Measurements from ENCODE around the gene OTUD6A. TPM values are rescaled to one million over a fixed set of nuclear protein-coding genes. Genes with fewer than 3 reads are reported as not detected.

Gene OTUD6A
- total and polyA plus RNA-seq, 2 donors from 2014 or later = not detected

- no peak overlapping the region for H3K4me3 ChIP-seq (ENCODE audit: low read length in 3 of 3)
- no peaks in the 10 kb centered on the region for H3K9me3 ChIP-seq (ENCODE audit: control insufficient read depth in 2 of 3, insufficient read depth in 1 of 3, low read length in 3 of 3)
- H3K4me1 ChIP-seq (ENCODE audit: control insufficient read depth in 2 of 3, insufficient read depth in 2 of 3, low read depth in 1 of 3, low read length in 3 of 3) = no peaks in the 10 kb centered on the region
- intact Hi-C loops (cut with DNase I) = no loop called here
- TF ChIP-seq CTCF (IDR thresholded peaks at IDR 0.05; ENCODE audit: borderline replicate concordance, extremely low read depth, insufficient read depth) = no peak
- no peak overlapping the region for H3K9ac ChIP-seq (ENCODE audit: low read length in 3 of 3)
- H3K27me3 ChIP-seq (ENCODE audit: control insufficient read depth, insufficient read depth, low read length) = no peaks in the 10 kb centered on the region
- H3K36me3 ChIP-seq (ENCODE audit: control insufficient read depth in 2 of 3, insufficient read depth in 3 of 3, low read length in 3 of 3) = no peaks in the 10 kb centered on the region
- FAIRE-seq (no peak), DNase-seq (no peak)
- no peak overlapping the region for H3K27ac ChIP-seq (ENCODE audit: low read depth in 2 of 2, low read length in 2 of 2)
Measured at GRCh38 chrX:70034646-70035045, 27.6 kb upstream of the OTUD6A start.

GRCh38 chrX:70038515-70038914 is 23.7 kb upstream of the OTUD6A start:
- Histone ChIP-seq H3K9ac (ENCODE audit: low read length in 3 of 3) (no peak overlapping the region), H3K36me3 (ENCODE audit: control insufficient read depth in 2 of 3, insufficient read depth in 3 of 3, low read length in 3 of 3) (no peaks in the 10 kb centered on the region), H3K4me3 (ENCODE audit: low read length in 3 of 3) (no peak overlapping the region), H3K4me1 (ENCODE audit: control insufficient read depth in 2 of 3, insufficient read depth in 2 of 3, low read depth in 1 of 3, low read length in 3 of 3) (no peaks in the 10 kb centered on the region), H3K27ac (ENCODE audit: low read depth in 2 of 2, low read length in 2 of 2) (no peak overlapping the region), H3K9me3 (ENCODE audit: control insufficient read depth in 2 of 3, insufficient read depth in 1 of 3, low read length in 3 of 3) (no peaks in the 10 kb centered on the region), H3K27me3 (ENCODE audit: control insufficient read depth, insufficient read depth, low read length) (no peaks in the 10 kb centered on the region)
- DNase-seq (no peak), FAIRE-seq (no peak)
- TF ChIP-seq CTCF (IDR thresholded peaks at IDR 0.05; ENCODE audit: borderline replicate concordance, extremely low read depth, insufficient read depth) = no peak
- intact Hi-C loops (cut with DNase I) = no loop called here

GRCh38 chrX:70038951-70039350 is 23.3 kb upstream of the OTUD6A start:
- TF ChIP-seq CTCF (IDR thresholded peaks at IDR 0.05; ENCODE audit: borderline replicate concordance, extremely low read depth, insufficient read depth) = no peak
- no peak overlapping the region for H3K4me3 ChIP-seq (ENCODE audit: low read length in 3 of 3)
- intact Hi-C loops (cut with DNase I) = no loop called here
- H3K4me1 ChIP-seq (ENCODE audit: control insufficient read depth in 2 of 3, insufficient read depth in 2 of 3, low read depth in 1 of 3, low read length in 3 of 3) = no peaks in the 10 kb centered on the region
- no peaks in the 10 kb centered on the region for H3K27me3 ChIP-seq (ENCODE audit: control insufficient read depth, insufficient read depth, low read length)
- H3K36me3 ChIP-seq (ENCODE audit: control insufficient read depth in 2 of 3, insufficient read depth in 3 of 3, low read length in 3 of 3) = no peaks in the 10 kb centered on the region
- no peak overlapping the region for H3K9ac ChIP-seq (ENCODE audit: low read length in 3 of 3)
- no peak overlapping the region for H3K27ac ChIP-seq (ENCODE audit: low read depth in 2 of 2, low read length in 2 of 2)
- FAIRE-seq = no peak
- H3K9me3 ChIP-seq (ENCODE audit: control insufficient read depth in 2 of 3, insufficient read depth in 1 of 3, low read length in 3 of 3) = no peaks in the 10 kb centered on the region
- DNase-seq = no peak

GRCh38 chrX:70039758-70040157 is 22.5 kb upstream of the OTUD6A start:
- H3K27me3 ChIP-seq (ENCODE audit: control insufficient read depth, insufficient read depth, low read length) = no peaks in the 10 kb centered on the region
- TF ChIP-seq CTCF (IDR thresholded peaks at IDR 0.05; ENCODE audit: borderline replicate concordance, extremely low read depth, insufficient read depth) = no peak
- H3K9me3 ChIP-seq (ENCODE audit: control insufficient read depth in 2 of 3, insufficient read depth in 1 of 3, low read length in 3 of 3) = no peaks in the 10 kb centered on the region
- no peak for DNase-seq
- FAIRE-seq = no peak
- no peak overlapping the region for H3K4me3 ChIP-seq (ENCODE audit: low read length in 3 of 3)
- H3K4me1 ChIP-seq (ENCODE audit: control insufficient read depth in 2 of 3, insufficient read depth in 2 of 3, low read depth in 1 of 3, low read length in 3 of 3) = no peaks in the 10 kb centered on the region
- no peak overlapping the region for H3K9ac ChIP-seq (ENCODE audit: low read length in 3 of 3)
- H3K36me3 ChIP-seq (ENCODE audit: control insufficient read depth in 2 of 3, insufficient read depth in 3 of 3, low read length in 3 of 3) = no peaks in the 10 kb centered on the region
- intact Hi-C loops (cut with DNase I) = no loop called here
- H3K27ac ChIP-seq (ENCODE audit: low read depth in 2 of 2, low read length in 2 of 2) = no peak overlapping the region
